ENCODE results near the gene PPFIBP1. TPM values are rescaled to one million over a fixed set of nuclear protein-coding genes. Genes with fewer than 3 reads are reported as not detected.

PPFIBP1 gene
- total RNA-seq, 1 donor from 2014 or later = 103 TPM

- DNase-seq (ENCODE audit: low read depth) = no peak
These were observed 12.3 kb upstream of the PPFIBP1 start for GRCh38 chr12:27511723-27512045.

- no peak for DNase-seq (ENCODE audit: low read depth)
These were observed 10.7 kb upstream of the PPFIBP1 start for GRCh38 chr12:27513155-27513824.

DNA sequence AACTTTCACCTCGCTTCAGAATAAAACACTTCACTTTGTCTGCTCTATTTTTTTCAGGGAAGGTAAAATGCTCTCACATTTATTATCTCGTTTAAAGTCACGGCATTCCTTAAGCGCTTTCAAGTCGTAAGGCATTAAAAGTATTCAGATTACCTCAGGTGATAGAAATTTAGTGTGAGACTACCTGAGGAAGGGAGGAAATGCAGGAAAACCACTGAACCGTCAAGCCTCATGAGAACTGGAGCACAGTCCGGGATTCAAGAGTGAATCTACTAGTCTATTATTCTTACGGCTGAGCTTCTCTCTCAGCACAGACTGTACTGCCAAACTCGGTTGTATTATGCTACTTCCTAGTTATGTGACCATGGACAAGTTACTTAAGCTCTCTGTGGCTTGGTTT is 8.3 kb upstream of the PPFIBP1 start:
- no peak for DNase-seq (ENCODE audit: low read depth)

DNA sequence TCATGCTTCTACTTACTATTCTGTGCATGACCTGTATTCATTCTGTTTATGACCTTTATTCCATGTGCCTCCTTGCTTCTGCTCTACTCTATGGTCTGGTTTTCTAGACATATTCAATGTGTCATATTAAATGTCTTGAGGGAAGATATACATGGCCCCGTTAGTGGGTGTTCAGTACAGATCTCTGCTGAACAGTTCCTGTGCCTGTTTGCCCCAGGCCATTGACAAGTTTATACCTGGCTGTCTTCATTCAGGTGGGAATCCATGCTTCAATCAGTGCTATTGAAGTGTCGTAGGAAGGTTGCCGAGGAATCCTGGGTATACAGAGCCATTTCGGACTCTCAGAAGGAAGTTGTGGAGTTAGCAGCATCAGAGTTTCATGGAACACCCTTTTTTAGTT is 7.4 kb upstream of the PPFIBP1 start:
- no peak for DNase-seq (ENCODE audit: low read depth)

GRCh38 chr12:27517546-27517945 is 6.5 kb upstream of the PPFIBP1 start:
- DNase-seq (ENCODE audit: low read depth) = no peak

- no peak for DNase-seq (ENCODE audit: low read depth)
These were observed 5.9 kb upstream of the PPFIBP1 start for GRCh38 chr12:27517961-27518665.

GRCh38 chr12:27521066-27521465 is 2.9 kb upstream of the PPFIBP1 start:
- peak; percentile 80 for DNase-seq (ENCODE audit: low read depth)

DNA sequence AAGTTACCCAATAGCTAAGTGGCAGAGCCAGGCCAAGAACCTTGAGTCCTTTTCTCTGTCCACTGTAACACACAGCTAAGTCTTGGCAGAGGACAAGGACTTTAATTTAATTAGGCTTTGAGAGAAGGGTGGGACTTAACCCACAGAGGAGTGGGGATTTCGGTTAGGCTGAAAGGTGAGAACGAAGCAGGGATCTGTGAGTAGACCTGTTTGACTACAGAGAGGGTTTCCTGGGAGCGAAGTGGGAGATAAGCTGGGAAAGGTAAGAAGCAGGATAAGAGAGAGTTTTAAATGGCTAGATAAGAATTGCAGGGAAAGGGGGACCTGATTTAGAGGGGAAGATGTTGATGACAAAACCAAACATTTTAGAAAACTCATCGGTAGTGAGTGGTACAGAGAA is 2.0 kb upstream of the PPFIBP1 start:
- no peak for DNase-seq (ENCODE audit: low read depth)

GRCh38 chr12:27523305-27523641 is 733 bp upstream of the PPFIBP1 start:
- no peak for DNase-seq (ENCODE audit: low read depth)

- DNase-seq (ENCODE audit: low read depth) = no peak
These were observed 459 bp downstream of the PPFIBP1 start for GRCh38 chr12:27524494-27524835.

- peak; percentile 61 for DNase-seq (ENCODE audit: low read depth)
These were observed 1.1 kb downstream of the PPFIBP1 start for GRCh38 chr12:27524839-27525753.

GRCh38 chr12:27527512-27527911 is 3.5 kb downstream of the PPFIBP1 start:
- DNase-seq (ENCODE audit: low read depth) = no peak

DNA sequence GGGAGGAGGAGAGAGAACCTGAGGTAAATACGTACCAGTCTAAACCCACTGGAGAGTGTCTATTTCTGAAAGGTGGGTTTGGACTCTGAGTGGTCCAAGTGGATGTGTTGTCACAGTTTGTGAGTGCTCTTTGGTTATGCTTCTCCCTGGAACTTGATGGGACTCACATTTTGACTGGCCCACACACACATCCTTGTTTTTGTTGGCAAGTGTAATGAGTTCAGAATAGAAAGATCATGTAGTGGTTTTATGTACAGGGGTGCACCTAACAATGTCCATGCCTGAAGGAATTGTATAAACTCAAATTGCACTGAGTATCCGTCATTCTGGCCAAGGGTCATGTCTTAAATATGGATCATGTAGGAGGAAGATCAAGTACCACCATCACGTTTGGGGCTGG is 4.8 kb downstream of the PPFIBP1 start:
- no peak for DNase-seq (ENCODE audit: low read depth)

GRCh38 chr12:27530157-27530922 is 6.3 kb downstream of the PPFIBP1 start:
- no peak for DNase-seq (ENCODE audit: low read depth)

GRCh38 chr12:27531896-27532295 is 7.9 kb downstream of the PPFIBP1 start:
- no peak for DNase-seq (ENCODE audit: low read depth)

- DNase-seq (ENCODE audit: low read depth) = peak; percentile 82
These were observed 10.2 kb downstream of the PPFIBP1 start for GRCh38 chr12:27534060-27534764.

DNA sequence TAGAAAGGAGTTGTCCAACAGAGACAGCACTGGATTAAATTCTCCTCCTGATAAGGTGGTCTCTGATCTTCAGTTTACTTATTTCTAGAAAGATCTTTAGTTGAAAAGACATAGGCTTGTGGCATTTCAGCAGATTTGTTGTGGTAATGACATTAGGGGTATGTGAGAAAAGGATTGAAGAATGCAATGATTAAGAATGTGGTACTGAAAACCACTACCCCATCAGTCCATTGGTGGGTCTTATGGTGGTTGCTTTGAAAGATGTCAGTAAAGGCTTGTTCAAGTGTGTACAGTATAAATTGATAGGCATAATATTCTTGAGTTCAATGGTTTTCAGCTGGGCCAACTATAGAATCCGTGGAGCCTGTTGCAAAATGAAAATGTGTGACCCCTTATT is 10.8 kb downstream of the PPFIBP1 start:
- DNase-seq (ENCODE audit: low read depth) = no peak

GRCh38 chr12:27535318-27535717 is 11.3 kb downstream of the PPFIBP1 start:
- no peak for DNase-seq (ENCODE audit: low read depth)

DNA sequence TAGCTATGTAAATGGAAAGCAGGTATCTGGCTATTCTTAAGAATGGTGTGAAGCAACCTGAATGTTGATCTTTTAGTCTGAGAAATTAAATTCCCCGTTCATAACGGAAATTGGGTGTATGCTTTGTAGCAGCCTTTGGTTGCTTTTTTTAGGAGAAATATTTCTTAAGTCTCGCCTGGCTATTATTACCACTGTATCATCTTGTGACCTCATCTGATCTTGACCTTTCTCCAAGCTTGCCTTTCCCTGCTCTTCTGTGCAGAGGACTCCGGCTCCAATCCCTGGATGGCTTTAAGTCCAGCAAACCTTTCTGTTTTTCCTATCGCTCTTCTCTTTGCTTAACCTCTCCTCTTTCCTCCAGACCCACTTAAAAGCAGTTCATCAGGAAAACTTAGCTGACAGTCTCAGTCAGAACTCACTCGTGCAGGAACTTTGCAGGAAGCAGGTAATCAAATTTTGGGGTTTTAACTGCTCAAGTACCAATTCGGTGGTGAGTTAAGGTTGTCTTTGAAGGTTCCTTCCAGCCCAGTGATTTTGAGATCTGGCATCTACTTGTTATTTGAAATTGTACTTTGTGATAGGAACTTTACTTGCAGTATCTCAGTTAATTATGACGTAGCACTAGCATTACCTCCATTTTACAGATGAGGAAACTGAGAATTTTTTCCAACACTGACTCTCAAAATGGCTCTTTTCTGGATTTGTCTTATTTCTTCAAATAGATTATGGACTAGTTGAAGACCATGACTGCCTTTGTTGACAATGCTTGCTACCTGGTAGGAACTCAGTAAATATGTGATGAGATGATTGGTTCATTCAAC is 14.1 kb downstream of the PPFIBP1 start:
- DNase-seq (ENCODE audit: low read depth) = no peak

DNA sequence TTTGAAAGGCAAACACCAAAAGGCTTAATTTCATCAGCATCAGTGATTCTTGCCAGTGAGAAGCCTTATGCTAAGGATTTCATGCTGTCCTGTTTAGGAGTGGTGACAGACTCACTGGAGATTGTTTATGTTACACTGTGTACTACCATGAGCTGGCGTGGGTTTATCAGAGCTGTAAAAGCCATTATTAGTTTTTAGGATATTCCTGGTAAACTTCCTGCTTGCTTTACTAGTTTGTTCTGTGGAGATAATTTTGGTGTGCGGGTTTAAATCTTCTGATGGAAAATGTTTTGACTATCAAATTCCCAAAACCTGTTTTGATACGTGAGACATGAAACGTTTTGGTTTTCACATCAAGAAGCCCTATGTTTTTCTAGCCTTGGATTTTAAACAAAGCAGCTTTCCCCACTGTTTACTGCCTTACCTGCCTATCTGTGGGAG is 15.2 kb downstream of the PPFIBP1 start:
- no peak for DNase-seq (ENCODE audit: low read depth)
